Measurements from ENCODE around the gene FHIT. TPM values are rescaled to one million over a fixed set of nuclear protein-coding genes. Genes with fewer than 3 reads are reported as not detected.

Gene FHIT
- polyA plus RNA-seq, 1 of the 3 experiments (the other 2 are of a cell fraction), result 0.41 TPM

GRCh38 chr3:60167186-60167585, 1084.1 kb downstream of the FHIT start:
- no peaks in the 10 kb centered on the region for H3K27me3 ChIP-seq (ENCODE audit: insufficient read depth)
- POLR2A ChIA-PET, result no interaction called here
- H4K20me1 ChIP-seq (ENCODE audit: insufficient read depth), result no peaks in the 10 kb centered on the region
- H3K4me1 ChIP-seq (ENCODE audit: control insufficient read depth in 1 of 2, insufficient read depth in 2 of 2, low read depth in 1 of 2, low read length in 1 of 2), result no peaks in the 10 kb centered on the region
- no peak overlapping the region for H3K9ac ChIP-seq
- H3K36me3 ChIP-seq (replicated peaks in 1 of 2; ENCODE audit: control insufficient read depth in 1 of 2, insufficient read depth in 2 of 2, low read length in 1 of 2), result no peaks in the 10 kb centered on the region
- H3F3A ChIP-seq (replicated peaks; ENCODE audit: insufficient read depth), result no peaks in the 10 kb centered on the region
- CTCF ChIA-PET, result no interaction called here
- no peak overlapping the region for H2AFZ ChIP-seq (ENCODE audit: low read depth)
- H3K9me3 ChIP-seq, result no peaks in the 10 kb centered on the region
- no peak overlapping the region for H3K4me2 ChIP-seq
- H3K79me2 ChIP-seq (ENCODE audit: insufficient read depth), result no peaks in the 10 kb centered on the region
- TF ChIP-seq GATA2 (CRISPR knock-in tag; IDR thresholded peaks at IDR 0.05), result no peak
- TF ChIP-seq, protein P1, sequence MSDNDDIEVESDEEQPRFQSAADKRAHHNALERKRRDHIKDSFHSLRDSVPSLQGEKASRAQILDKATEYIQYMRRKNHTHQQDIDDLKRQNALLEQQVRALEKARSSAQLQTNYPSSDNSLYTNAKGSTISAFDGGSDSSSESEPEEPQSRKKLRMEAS (IDR thresholded peaks at IDR 0.05; ENCODE audit: low read depth), result no peak
- TF ChIP-seq, protein P2, sequence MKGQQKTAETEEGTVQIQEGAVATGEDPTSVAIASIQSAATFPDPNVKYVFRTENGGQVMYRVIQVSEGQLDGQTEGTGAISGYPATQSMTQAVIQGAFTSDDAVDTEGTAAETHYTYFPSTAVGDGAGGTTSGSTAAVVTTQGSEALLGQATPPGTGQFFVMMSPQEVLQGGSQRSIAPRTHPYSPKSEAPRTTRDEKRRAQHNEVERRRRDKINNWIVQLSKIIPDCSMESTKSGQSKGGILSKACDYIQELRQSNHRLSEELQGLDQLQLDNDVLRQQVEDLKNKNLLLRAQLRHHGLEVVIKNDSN (IDR thresholded peaks at IDR 0.05; ENCODE audit: borderline replicate concordance, low read depth), result no peak
- TF ChIP-seq POLR2AphosphoS5 (IDR thresholded peaks at IDR 0.05; ENCODE audit: low read depth, low read length), result no peak
- TF ChIP-seq ELF1 (IDR thresholded peaks at IDR 0.05), result no peak
- TF ChIP-seq EP300 (IDR thresholded peaks at IDR 0.05; ENCODE audit: borderline replicate concordance in 1 of 2, low read depth in 1 of 2, low read length in 1 of 2), result no peak
- TF ChIP-seq FOXJ3 (CRISPR knock-in tag; IDR thresholded peaks at IDR 0.05), result no peak
- no peak for TF ChIP-seq EZH2phosphoT487 (IDR thresholded peaks at IDR 0.05; ENCODE audit: borderline replicate concordance, low read depth)
- no peak for TF ChIP-seq PBX3 (IDR thresholded peaks at IDR 0.05)
- no peak for TF ChIP-seq SIN3A (IDR thresholded peaks at IDR 0.05; ENCODE audit: borderline replicate concordance, low read depth, low read length)
- no peak for TF ChIP-seq MEF2A (IDR thresholded peaks at IDR 0.05; ENCODE audit: borderline replicate concordance, low read depth)
- no peak for TF ChIP-seq RXRA (IDR thresholded peaks at IDR 0.05; ENCODE audit: borderline replicate concordance, low read depth)
- no peak for TF ChIP-seq MXI1 (IDR thresholded peaks at IDR 0.05; ENCODE audit: low read depth, low read length)
- no peak for TF ChIP-seq FOSL2 (IDR thresholded peaks at IDR 0.05; ENCODE audit: borderline replicate concordance, low read depth)
- no peaks in the 10 kb centered on the region for H3K9me2 ChIP-seq
- H3K4me3 ChIP-seq (ENCODE audit: low read depth in 2 of 2, low read length in 1 of 2), result no peak overlapping the region
- DNase-seq, result no peak
- no peak overlapping the region for H3K27ac ChIP-seq (ENCODE audit: low read depth in 2 of 2, low read length in 1 of 2)

DNA sequence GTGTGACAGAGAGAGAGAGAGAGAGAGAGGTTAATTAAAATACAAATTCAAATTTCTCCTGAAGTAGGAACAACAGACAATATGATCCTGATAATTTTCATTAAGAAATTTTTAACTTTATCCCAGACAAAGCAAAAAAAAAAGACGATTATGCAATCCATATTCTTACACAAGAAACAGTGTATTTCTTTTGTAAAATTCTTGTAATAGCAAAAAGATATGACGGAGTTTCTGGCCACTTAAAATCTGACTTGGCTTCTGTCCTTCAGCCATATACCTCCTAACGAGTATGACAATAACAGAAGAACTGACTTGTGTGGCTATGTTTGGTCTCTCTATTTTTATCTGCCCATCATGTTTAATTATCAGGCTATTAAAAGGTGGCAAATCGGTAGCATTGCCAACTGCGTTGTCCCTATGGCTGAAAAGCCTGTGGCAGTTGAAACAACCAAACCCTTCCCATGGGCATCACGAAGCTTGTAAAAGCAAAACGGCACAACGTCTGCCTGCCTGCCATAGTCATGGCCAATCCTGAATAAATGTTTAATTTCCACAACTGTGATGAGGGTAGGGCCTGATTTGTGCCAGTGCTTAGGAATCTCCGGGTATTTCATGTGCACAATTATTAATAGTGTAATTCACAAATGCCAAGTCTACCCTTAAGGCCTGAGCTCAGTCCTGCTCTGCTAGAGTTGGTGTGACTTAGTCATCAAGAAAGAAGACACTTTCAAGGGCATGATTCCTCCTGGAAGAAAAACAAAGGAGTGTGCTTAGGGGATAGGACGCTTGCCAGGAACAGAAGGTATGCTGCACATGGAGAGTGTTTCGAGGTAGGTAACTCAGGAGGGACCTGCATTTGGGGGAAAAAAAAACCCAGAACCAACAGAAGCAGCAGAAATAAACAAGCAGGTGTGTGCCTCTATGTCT, 1090.2 kb downstream of the FHIT start:
- Histone ChIP-seq H3K79me2 (ENCODE audit: insufficient read depth) (no peaks in the 10 kb centered on the region), H3K4me1 (ENCODE audit: control insufficient read depth in 1 of 2, insufficient read depth in 2 of 2, low read depth in 1 of 2, low read length in 1 of 2) (no peaks in the 10 kb centered on the region), H3K9ac (no peak overlapping the region), H3K9me2 (no peaks in the 10 kb centered on the region), H2AFZ (ENCODE audit: low read depth) (no peak overlapping the region), H4K20me1 (ENCODE audit: insufficient read depth) (no peaks in the 10 kb centered on the region), H3K4me3 (ENCODE audit: low read depth in 2 of 2, low read length in 1 of 2) (no peak overlapping the region), H3K4me2 (no peak overlapping the region), H3F3A (replicated peaks; ENCODE audit: insufficient read depth) (no peaks in the 10 kb centered on the region), H3K27ac (ENCODE audit: low read depth in 2 of 2, low read length in 1 of 2) (no peak overlapping the region), H3K9me3 (no peaks in the 10 kb centered on the region), H3K27me3 (ENCODE audit: insufficient read depth) (no peaks in the 10 kb centered on the region), H3K36me3 (replicated peaks in 1 of 2; ENCODE audit: control insufficient read depth in 1 of 2, insufficient read depth in 2 of 2, low read length in 1 of 2) (no peaks in the 10 kb centered on the region)
- TF ChIP-seq GABPA (IDR thresholded peaks at IDR 0.05; ENCODE audit: low read depth), result no peak
- TF ChIP-seq POLR2AphosphoS5 (IDR thresholded peaks at IDR 0.05; ENCODE audit: low read depth, low read length), result no peak
- TF ChIP-seq RCOR1 (IDR thresholded peaks at IDR 0.05; ENCODE audit: low read length), result no peak
- no peak for TF ChIP-seq NRF1 (IDR thresholded peaks at IDR 0.05; ENCODE audit: low read depth, low read length)
- ChIA-PET CTCF (no interaction called here), POLR2A (no interaction called here)
- WGBS (ENCODE audit: low lambda C conversion rate), result 48% methylated on average over 11 of the region's 11 CpGs
- no peak for DNase-seq
